HCEC 1CT (cell line): Measurements from ENCODE around the gene PMM1.
A peak's percentile ranks its signal among the peaks of the same experiment; 100 is the strongest.
"Not testable (repeated sequence)": the region's sequence is repeated elsewhere in the genome, so short reads cannot be mapped to it uniquely, and the experiment has no call there.

ENCODE experiments used
- DNase-seq: peaks from one replicate; pipeline ENCODE4 v3.0.0-alpha.2; 2017

Gene PMM1

DNA sequence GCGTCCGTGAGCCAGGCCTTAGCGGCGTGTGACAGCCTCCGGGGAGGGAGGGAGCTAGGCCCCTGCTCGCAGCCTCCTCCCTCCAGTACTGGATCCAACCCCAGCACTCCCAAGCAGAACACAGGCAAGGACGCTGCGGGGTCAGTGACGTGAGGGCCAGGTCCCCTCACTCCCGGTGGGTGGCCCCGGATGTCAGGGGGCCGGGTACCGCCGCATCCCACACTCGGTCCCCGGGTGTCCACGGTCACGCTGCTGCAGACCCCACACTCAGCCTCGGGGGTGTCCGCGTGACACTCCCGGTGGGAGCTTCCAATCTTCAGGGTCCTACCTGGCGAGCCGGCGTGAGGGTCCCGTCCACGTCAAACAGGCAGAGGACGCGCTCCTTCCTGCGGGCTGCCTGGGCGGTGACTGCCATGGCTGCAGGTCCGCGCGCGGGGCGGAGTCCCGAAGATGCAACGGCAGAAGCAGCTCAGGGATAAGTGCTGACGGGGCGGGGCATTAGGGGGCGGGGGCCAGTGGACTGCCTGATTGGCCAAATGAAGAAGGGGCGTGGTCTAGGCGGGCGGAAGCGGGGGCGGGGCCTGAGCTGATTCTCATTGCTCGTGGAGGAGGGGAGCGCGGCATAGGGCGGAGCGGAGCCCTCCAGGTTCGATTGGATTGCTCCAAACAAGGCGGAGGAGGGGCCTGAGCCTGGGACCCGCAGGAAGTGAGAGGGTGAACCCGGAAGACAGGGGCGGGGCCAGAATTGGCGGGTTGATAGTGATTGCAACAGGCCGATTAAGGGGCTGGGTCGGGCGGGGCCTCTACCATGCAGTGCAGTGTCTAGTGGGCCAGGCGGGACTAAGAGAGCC is at the start of gene PMM1:
TSS of gene PMM1 (minus strand) at position 450 of the 851 bp plus-strand sequence. CDS start at position 415, 35 bp downstream.
- DNase-seq = peak; percentile 99

DNA sequence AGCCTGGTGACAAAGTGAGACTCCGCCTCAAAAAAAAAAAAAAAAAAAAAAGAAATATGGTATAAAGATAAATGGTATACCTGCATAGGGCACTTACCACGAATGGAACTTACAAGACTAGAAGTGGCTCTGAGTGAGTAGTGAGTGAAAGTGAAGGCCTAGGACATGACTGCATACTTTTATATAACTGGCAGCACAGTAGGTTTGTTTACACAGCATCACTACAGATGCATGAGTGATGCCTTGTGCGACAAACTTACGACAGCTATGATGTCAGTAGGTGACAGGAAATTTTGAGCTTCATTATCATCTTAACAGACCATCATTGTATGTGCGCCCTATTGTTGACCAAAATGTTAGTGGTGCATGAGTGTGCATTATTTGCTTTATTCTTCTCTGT is 49.1 kb upstream of the PMM1 start:
- no peak for DNase-seq

GRCh38 chr22:41638124-41638523 is 48.5 kb upstream of the PMM1 start:
- DNase-seq = no peak

GRCh38 chr22:41637623-41638022 is 48.0 kb upstream of the PMM1 start:
- DNase-seq = not testable (repeated sequence)

DNA sequence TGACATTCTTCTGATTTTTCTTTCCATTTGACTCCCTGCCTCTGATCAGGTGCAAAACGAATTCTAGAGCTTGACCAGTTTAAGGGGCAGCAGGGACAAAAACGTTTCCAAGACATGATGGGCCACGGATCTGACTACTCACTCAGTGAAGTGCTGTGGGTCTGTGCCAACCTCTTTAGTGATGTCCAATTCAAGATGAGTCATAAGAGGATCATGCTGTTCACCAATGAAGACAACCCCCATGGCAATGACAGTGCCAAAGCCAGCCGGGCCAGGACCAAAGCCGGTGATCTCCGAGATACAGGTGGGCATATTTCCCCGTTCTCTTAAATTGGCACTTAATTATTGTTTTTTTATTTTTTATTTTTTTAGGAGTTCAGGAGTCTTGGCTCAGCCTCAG is 46.8 kb upstream of the PMM1 start:
- peak; percentile 46 for DNase-seq

DNA sequence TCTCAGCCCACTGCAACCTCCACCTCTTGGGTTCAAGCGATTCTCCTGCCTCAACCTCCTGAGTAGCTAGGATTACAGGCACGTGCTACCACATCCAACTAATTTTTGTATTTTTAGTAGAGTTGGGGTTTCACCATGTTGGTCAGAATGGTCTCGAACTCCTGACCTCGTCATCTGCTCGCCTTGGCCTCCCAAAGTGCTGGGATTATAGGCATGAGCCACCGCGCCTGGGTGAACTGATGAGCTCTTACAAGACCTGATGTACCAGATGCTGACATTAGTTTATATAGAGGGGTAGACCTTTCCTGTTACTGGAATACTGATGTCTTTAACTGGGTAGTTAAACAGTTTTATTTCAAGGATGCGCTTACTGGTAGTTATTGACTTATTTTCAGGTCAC is 45.0 kb upstream of the PMM1 start:
- not testable (repeated sequence) for DNase-seq

DNA sequence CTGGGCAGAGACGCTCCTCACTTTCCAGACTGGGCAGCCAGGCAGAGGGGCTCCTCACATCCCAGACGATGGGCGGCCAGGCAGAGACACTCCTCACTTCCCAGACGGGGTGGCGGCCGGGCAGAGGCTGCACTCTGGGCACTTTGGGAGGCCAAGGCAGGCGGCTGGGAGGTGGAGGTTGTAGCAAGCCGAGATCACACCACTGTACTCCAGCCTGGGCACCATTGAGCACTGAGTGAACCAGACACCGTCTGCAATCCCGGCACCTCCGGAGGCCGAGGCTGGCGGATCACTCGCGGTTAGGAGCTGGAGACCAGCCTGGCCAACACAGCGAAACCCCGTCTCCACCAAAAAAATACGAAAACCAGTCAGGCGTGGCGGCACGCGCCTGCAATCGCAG is 42.0 kb upstream of the PMM1 start:
- not testable (repeated sequence) for DNase-seq

DNA sequence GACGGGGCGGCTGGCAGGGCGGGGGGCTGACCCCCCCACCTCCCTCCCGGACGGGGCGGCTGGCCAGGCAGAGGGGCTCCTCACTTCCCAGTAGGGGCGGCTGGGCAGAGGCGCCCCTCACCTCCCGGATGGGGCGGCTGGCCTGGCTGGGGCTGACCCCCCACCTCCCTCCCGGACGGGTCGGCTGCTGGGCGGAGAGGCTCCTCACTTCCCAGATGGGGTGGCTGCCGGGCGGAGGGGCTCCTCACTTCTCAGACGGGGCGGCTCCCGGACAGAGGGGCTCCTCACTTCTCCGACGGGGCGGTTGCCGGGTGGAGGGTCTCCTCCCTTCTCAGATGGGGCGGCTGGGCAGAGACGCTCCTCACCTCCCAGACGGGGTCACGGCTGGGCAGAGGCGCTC is 41.5 kb upstream of the PMM1 start:
- DNase-seq = not testable (repeated sequence)

GRCh38 chr22:41625577-41625976 is 35.9 kb upstream of the PMM1 start:
- DNase-seq = no peak

GRCh38 chr22:41621911-41622179 is 32.2 kb upstream of the PMM1 start:
- DNase-seq = no peak

- peak; percentile 100 for DNase-seq
Observed at GRCh38 chr22:41621099-41621910, 31.7 kb upstream of the PMM1 start, which contains the start of gene XRCC6. Gene XRCC6 (plus strand): TSS chr22:41621295. CDS start chr22:41622005, 710 bp downstream.

DNA sequence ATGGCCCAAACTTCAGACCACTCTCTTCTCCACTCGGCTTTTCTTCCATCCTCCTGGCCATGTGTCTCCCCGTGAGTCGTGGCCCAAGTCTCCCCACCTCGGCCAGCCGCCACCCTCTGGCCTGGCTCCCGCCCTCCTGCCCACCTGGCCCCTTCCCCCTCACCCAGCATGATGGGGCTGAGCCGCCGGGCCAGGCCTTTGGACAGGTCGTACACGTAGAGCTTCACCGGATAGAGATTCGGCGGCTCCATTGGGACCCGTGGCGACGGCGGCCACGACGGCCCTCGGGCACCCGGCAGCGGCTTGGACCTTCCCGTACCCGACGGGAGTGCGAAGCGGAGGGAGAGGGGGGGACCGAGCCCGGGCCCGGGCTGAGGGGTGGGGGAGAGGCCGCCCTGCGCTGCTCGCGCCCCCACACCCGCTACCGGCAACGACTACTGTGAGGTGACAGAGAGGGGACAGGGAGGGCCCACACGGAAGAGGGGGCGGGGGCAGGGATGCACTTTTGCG is 31.0 kb upstream of the PMM1 start, which contains the start of gene DESI1:
TSS of gene DESI1 (minus strand) at position 455 of the 510 bp plus-strand sequence. CDS start at position 251, 204 bp downstream.
- no peak for DNase-seq

GRCh38 chr22:41619979-41620588 is 30.4 kb upstream of the PMM1 start:
- no peak for DNase-seq

GRCh38 chr22:41613456-41613855 is 23.8 kb upstream of the PMM1 start:
- no peak for DNase-seq

GRCh38 chr22:41612603-41613306 is 23.1 kb upstream of the PMM1 start:
- no peak for DNase-seq

DNA sequence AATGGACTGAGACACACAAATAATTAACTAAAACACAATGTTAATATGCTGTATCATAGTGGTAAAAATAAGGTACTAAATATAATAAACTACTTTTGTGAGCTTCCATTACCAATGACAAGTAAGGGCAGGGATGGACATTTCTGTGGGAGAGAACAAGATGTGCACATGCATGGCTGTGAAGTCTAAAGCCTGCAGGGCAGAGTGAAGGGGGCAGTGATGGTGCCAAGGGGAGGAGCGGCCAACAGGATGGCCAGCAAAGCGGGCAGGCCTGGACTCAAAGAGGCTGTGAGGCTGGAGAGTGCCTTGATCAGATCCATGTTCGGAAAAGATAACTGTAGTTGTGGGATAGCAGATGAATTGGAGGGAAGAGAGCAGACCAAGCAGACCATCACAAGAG is 18.7 kb upstream of the PMM1 start:
- DNase-seq = no peak

GRCh38 chr22:41603873-41604332 is 14.3 kb upstream of the PMM1 start:
- DNase-seq = no peak

DNA sequence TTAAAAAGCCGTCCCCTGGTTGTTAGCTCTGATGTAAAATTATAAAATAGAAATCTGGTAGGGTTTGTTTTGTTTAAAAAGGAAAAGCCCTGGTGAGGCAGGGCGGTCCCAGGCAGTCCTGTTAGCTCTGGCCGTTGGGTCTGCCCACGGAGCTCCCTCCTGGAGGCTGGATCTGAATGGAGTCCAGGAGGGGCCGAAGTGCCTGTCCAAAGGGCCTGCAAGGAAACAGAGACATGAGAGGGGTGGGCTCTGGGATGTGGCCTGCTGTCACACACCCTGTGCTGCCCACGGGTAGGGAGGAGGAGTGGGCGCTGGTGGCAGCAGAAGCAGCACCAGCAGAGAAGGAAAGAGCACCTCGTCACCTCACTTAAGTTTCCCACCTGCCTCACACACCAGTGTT is 11.3 kb upstream of the PMM1 start:
- DNase-seq = no peak

GRCh38 chr22:41598891-41599635 is 9.4 kb upstream of the PMM1 start:
- no peak for DNase-seq

GRCh38 chr22:41598081-41598480 is 8.4 kb upstream of the PMM1 start:
- peak; percentile 83 for DNase-seq

DNA sequence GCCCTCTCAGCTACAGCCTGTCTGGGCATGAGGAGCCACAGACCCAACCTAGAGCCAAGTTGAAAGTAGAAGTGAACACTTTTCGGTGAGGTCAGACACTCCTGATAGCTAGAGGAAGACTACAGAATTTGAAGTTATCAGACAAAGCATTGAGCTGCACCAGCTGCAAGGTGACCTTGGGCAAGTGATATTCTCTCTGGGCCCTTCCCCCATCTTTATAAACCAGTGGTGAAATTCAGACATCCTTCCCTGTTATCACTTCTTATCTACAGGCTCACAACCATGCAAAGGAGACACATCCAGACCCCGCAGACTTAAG is 8.0 kb upstream of the PMM1 start:
- no peak for DNase-seq
